ENCODE measurements around the gene STOML3.
"Not testable (repeated sequence)": the region's sequence is repeated elsewhere in the genome, so short reads cannot be mapped to it uniquely, and the experiment has no call there.

STOML3 gene

GRCh38 chr13:39023316-39023715 lies 32.7 kb upstream of the STOML3 start:
- no peak for DNase-seq (ENCODE audit: low spot score)
- Histone ChIP-seq H3K4me3 (no peak overlapping the region), H3K27ac (no peak overlapping the region)
- TF ChIP-seq CTCF (IDR thresholded peaks at IDR 0.05), result no peak

- no peak overlapping the region for H3K4me3 ChIP-seq
- DNase-seq (ENCODE audit: low spot score), result no peak
- H3K27ac ChIP-seq, result no peak overlapping the region
- TF ChIP-seq CTCF (IDR thresholded peaks at IDR 0.05), result no peak
These were observed 30.3 kb upstream of the STOML3 start for GRCh38 chr13:39020853-39021462.

- Histone ChIP-seq H3K4me3 (no peak overlapping the region), H3K27ac (no peak overlapping the region)
- DNase-seq (ENCODE audit: low spot score), result no peak
- no peak for TF ChIP-seq CTCF (IDR thresholded peaks at IDR 0.05)
These were observed 26.2 kb upstream of the STOML3 start for GRCh38 chr13:39016787-39017186.

GRCh38 chr13:39016087-39016486 lies 25.5 kb upstream of the STOML3 start:
- Histone ChIP-seq H3K27ac (no peak overlapping the region), H3K4me3 (no peak overlapping the region)
- DNase-seq (ENCODE audit: low spot score), result no peak
- no peak for TF ChIP-seq CTCF (IDR thresholded peaks at IDR 0.05)

- Histone ChIP-seq H3K27ac (no peak overlapping the region), H3K4me3 (no peak overlapping the region)
- no peak for DNase-seq (ENCODE audit: low spot score)
- TF ChIP-seq CTCF (IDR thresholded peaks at IDR 0.05), result no peak
These were observed 22.8 kb upstream of the STOML3 start for GRCh38 chr13:39013462-39013861.

- Histone ChIP-seq H3K4me3 (no peak overlapping the region), H3K27ac (no peak overlapping the region)
- DNase-seq (ENCODE audit: low spot score), result no peak
- no peak for TF ChIP-seq CTCF (IDR thresholded peaks at IDR 0.05)
These were observed 22.0 kb upstream of the STOML3 start for GRCh38 chr13:39012608-39013007.

GRCh38 chr13:39006371-39007111 lies 15.9 kb upstream of the STOML3 start:
- DNase-seq (ENCODE audit: low spot score); H3K27ac ChIP-seq; H3K4me3 ChIP-seq: not testable (repeated sequence)

Data from coronary artery (tissue), 2 donors.